Activated T-cell treated with anti-CD3 and anti-CD28 coated beads, Interleukin-2, amount 50 U/mL, for 72 hours (primary cell): ENCODE measurements around the gene TMEM248. TPM values are rescaled to one million over a fixed set of nuclear protein-coding genes. Genes with fewer than 3 reads are reported as not detected.

Experiments
- ATAC-seq, 2 donors: fragments of 150-1000 bp; cut with Tn5 transposase; replicated peaks in 1 of 2; 2 replicates each; pipeline ENCODE4 v1.10.0; 2021; ENCODE audit warnings: moderate library complexity in 2 of 2, mild to moderate bottlenecking in 1 of 2
- DNase-seq, 2 donors: peaks; one replicate each; pipeline ENCODE4 v3.0.0; 2021 to 2022; ENCODE audit warnings: mixed read lengths in 1 of 2
- H3K27ac Mint-ChIP-seq: one replicate; pipeline ENCODE4 v1.8.0; 2022; ENCODE audit warnings: mild to moderate bottlenecking, moderate library complexity, mixed read lengths
- H3K27me3 Mint-ChIP-seq: one replicate; pipeline ENCODE4 v1.8.0; 2022; ENCODE audit warnings: low read depth, mixed read lengths
- H3K36me3 Mint-ChIP-seq, 2 donors: one replicate each; pipeline ENCODE4 v1.8.0; 2022; ENCODE audit warnings: mixed read lengths in 2 of 2, mild to moderate bottlenecking in 1 of 2; ENCODE audit not compliant: insufficient read depth in 2 of 2
- H3K4me1 Mint-ChIP-seq: one replicate; pipeline ENCODE4 v1.8.0; 2022; ENCODE audit warnings: low read depth, mixed read lengths
- H3K4me3 Mint-ChIP-seq, 2 donors: one replicate each; pipeline ENCODE4 v1.8.0; 2022; ENCODE audit warnings: mild to moderate bottlenecking in 2 of 2, mixed read lengths in 2 of 2, moderate library complexity in 2 of 2
- H3K9me3 Mint-ChIP-seq, 2 donors: one replicate each; pipeline ENCODE4 v1.8.0; 2022; ENCODE audit warnings: mixed read lengths in 2 of 2
- total RNA-seq, 2 donors: library from RNA; stranded (reverse); gene quantifications; one replicate each; pipeline ENCODE4 v1.2.3, GENCODE V29; 2022

The TMEM248 gene
- total RNA-seq, 2 donors from 2014 or later: 71.4 to 83.8 TPM

- DNase-seq (no peak), ATAC-seq (no peak)
- Mint-ChIP-seq H3K27me3 (no peaks in the 10 kb centered on the region), H3K4me3 (no peak overlapping the region), H3K27ac (peak overlapping the region; percentile 55), H3K9me3 (no peaks in the 10 kb centered on the region), H3K4me1 (peaks cover 86% of the 10 kb centered on the region), H3K36me3 (peaks cover 12 to 16% of the 10 kb centered on the region in 2 donors)
Measured at GRCh38 chr7:66933469-66933868, 12.4 kb downstream of the TMEM248 start.

GRCh38 chr7:66937940-66938339 is 16.9 kb downstream of the TMEM248 start:
- Mint-ChIP-seq H3K4me3 (no peak overlapping the region), H3K9me3 (no peaks in the 10 kb centered on the region), H3K36me3 (peaks cover 8 to 12% of the 10 kb centered on the region in 2 donors), H3K27me3 (no peaks in the 10 kb centered on the region), H3K4me1 (peaks cover 49% of the 10 kb centered on the region), H3K27ac (peak overlapping the region; percentile 72)
- no peak for DNase-seq
- no peak for ATAC-seq

GRCh38 chr7:66939325-66939724 is 18.3 kb downstream of the TMEM248 start:
- H3K27me3 Mint-ChIP-seq: no peaks in the 10 kb centered on the region
- peaks cover 5 to 16% of the 10 kb centered on the region in 2 donors for H3K36me3 Mint-ChIP-seq
- H3K27ac Mint-ChIP-seq: peak overlapping the region; percentile 20
- no peak overlapping the region for H3K4me3 Mint-ChIP-seq
- ATAC-seq (no peak), DNase-seq (no peak)
- peaks cover 38% of the 10 kb centered on the region for H3K4me1 Mint-ChIP-seq
- H3K9me3 Mint-ChIP-seq: no peaks in the 10 kb centered on the region

GRCh38 chr7:66946545-66946944 is 25.5 kb downstream of the TMEM248 start:
- Mint-ChIP-seq H3K9me3 (no peaks in the 10 kb centered on the region), H3K36me3 (peaks cover 6 to 26% of the 10 kb centered on the region in 2 donors)

GRCh38 chr7:66948480-66949109 is 27.6 kb downstream of the TMEM248 start:
- H3K36me3 Mint-ChIP-seq: peaks cover 6 to 26% of the 10 kb centered on the region in 2 donors
- H3K4me1 Mint-ChIP-seq: no peaks in the 10 kb centered on the region
- DNase-seq (no peak), ATAC-seq (no peak)
- no peaks in the 10 kb centered on the region for H3K27me3 Mint-ChIP-seq
- H3K9me3 Mint-ChIP-seq: no peaks in the 10 kb centered on the region
- H3K27ac Mint-ChIP-seq: peak overlapping the region; percentile 54
- no peak overlapping the region for H3K4me3 Mint-ChIP-seq

More at GRCh38 chr7:66946545-66946944, 25.5 kb downstream of the TMEM248 start:
- no peaks in the 10 kb centered on the region for H3K4me1 Mint-ChIP-seq
- ATAC-seq (no peak), DNase-seq (no peak)
- no peak overlapping the region for H3K4me3 Mint-ChIP-seq
- H3K27ac Mint-ChIP-seq: no peak overlapping the region
- no peaks in the 10 kb centered on the region for H3K27me3 Mint-ChIP-seq

- no peak overlapping the region for H3K4me3 Mint-ChIP-seq
- DNase-seq (no peak), ATAC-seq (no peak)
- peaks cover 5 to 18% of the 10 kb centered on the region in 2 donors for H3K36me3 Mint-ChIP-seq
- H3K27ac Mint-ChIP-seq: peak overlapping the region; percentile 25
- H3K9me3 Mint-ChIP-seq: no peaks in the 10 kb centered on the region
- H3K27me3 Mint-ChIP-seq: no peaks in the 10 kb centered on the region
- H3K4me1 Mint-ChIP-seq: no peaks in the 10 kb centered on the region
Measured at GRCh38 chr7:66950311-66950710, 29.3 kb downstream of the TMEM248 start.

GRCh38 chr7:66950763-66951162 is 29.7 kb downstream of the TMEM248 start:
- H3K4me1 Mint-ChIP-seq: no peaks in the 10 kb centered on the region
- H3K4me3 Mint-ChIP-seq: no peak overlapping the region
- H3K27ac Mint-ChIP-seq: no peak overlapping the region
- no peaks in the 10 kb centered on the region for H3K27me3 Mint-ChIP-seq
- ATAC-seq: no peak
- no peak for DNase-seq
- H3K36me3 Mint-ChIP-seq: peaks cover 5 to 16% of the 10 kb centered on the region in 2 donors
- H3K9me3 Mint-ChIP-seq: no peaks in the 10 kb centered on the region

- Mint-ChIP-seq H3K27me3 (no peaks in the 10 kb centered on the region), H3K4me3 (no peak overlapping the region), H3K4me1 (no peaks in the 10 kb centered on the region), H3K27ac (no peak overlapping the region), H3K9me3 (no peaks in the 10 kb centered on the region), H3K36me3 (peaks cover 5 to 20% of the 10 kb centered on the region in 2 donors)
- DNase-seq (no peak), ATAC-seq (no peak)
Measured at GRCh38 chr7:66952343-66953043, 31.5 kb downstream of the TMEM248 start.

- no peaks in the 10 kb centered on the region for H3K9me3 Mint-ChIP-seq
- H3K27ac Mint-ChIP-seq: no peak overlapping the region
- DNase-seq (no peak), ATAC-seq (no peak)
- no peak overlapping the region for H3K4me3 Mint-ChIP-seq
- H3K27me3 Mint-ChIP-seq: no peaks in the 10 kb centered on the region
- H3K4me1 Mint-ChIP-seq: no peaks in the 10 kb centered on the region
- peaks cover 5 to 22% of the 10 kb centered on the region in 2 donors for H3K36me3 Mint-ChIP-seq
Measured at GRCh38 chr7:66953044-66953427, 32.0 kb downstream of the TMEM248 start.

GRCh38 chr7:66957595-66958290 is 36.7 kb downstream of the TMEM248 start:
- peak overlapping the region; percentile 69 for H3K27ac Mint-ChIP-seq
- H3K4me3 Mint-ChIP-seq: no peak overlapping the region
- H3K27me3 Mint-ChIP-seq: no peaks in the 10 kb centered on the region
- no peak for ATAC-seq
- H3K36me3 Mint-ChIP-seq: peaks cover 1 to 18% of the 10 kb centered on the region in 2 donors
- H3K4me1 Mint-ChIP-seq: no peaks in the 10 kb centered on the region
- no peak for DNase-seq
- H3K9me3 Mint-ChIP-seq: no peaks in the 10 kb centered on the region

- H3K4me3 Mint-ChIP-seq: no peak overlapping the region
- ATAC-seq (no peak), DNase-seq (no peak)
- H3K27ac Mint-ChIP-seq: no peak overlapping the region
- no peaks in the 10 kb centered on the region for H3K4me1 Mint-ChIP-seq
- H3K27me3 Mint-ChIP-seq: no peaks in the 10 kb centered on the region
- H3K9me3 Mint-ChIP-seq: no peaks in the 10 kb centered on the region
- H3K36me3 Mint-ChIP-seq: peaks cover 1 to 18% of the 10 kb centered on the region in 2 donors
Measured at GRCh38 chr7:66958538-66959350, 37.7 kb downstream of the TMEM248 start.

- no peak overlapping the region for H3K27ac Mint-ChIP-seq
- no peaks in the 10 kb centered on the region for H3K9me3 Mint-ChIP-seq
- no peaks in the 10 kb centered on the region for H3K27me3 Mint-ChIP-seq
- H3K4me3 Mint-ChIP-seq: no peak overlapping the region
- peaks cover 1 to 18% of the 10 kb centered on the region in 2 donors for H3K36me3 Mint-ChIP-seq
- no peak for ATAC-seq
- no peaks in the 10 kb centered on the region for H3K4me1 Mint-ChIP-seq
- DNase-seq: no peak
Measured at GRCh38 chr7:66960192-66960591, 39.2 kb downstream of the TMEM248 start.

- ATAC-seq (no peak), DNase-seq (no peak)
- H3K4me1 Mint-ChIP-seq: no peaks in the 10 kb centered on the region
- peaks cover 1 to 18% of the 10 kb centered on the region in 2 donors for H3K36me3 Mint-ChIP-seq
- no peaks in the 10 kb centered on the region for H3K9me3 Mint-ChIP-seq
- no peak overlapping the region for H3K4me3 Mint-ChIP-seq
- no peak overlapping the region for H3K27ac Mint-ChIP-seq
- no peaks in the 10 kb centered on the region for H3K27me3 Mint-ChIP-seq
Measured at GRCh38 chr7:66961096-66961495, 40.1 kb downstream of the TMEM248 start.
